H1 (cell line): ENCODE data around the gene CPZ. TPM values are rescaled to one million over a fixed set of nuclear protein-coding genes. Genes with fewer than 3 reads are reported as not detected.

Source experiments
- CTCF ChIA-PET: fragments of 300-600 bp; sonication (Branson Sonifier 250); formaldehyde crosslinking; loops from one replicate; lab custom pipeline; 2021; ENCODE audit not compliant: partially characterized antibody; lab: Charles Lee
- POLR2A ChIA-PET: fragments of 300-600 bp; sonication (Branson Sonifier 250); formaldehyde crosslinking; loops from one replicate; lab custom pipeline; 2021; ENCODE audit warnings: inconsistent platforms; ENCODE audit not compliant: partially characterized antibody; lab: Charles Lee
- DNase-seq, 2 experiments: peaks; one replicate each; pipeline versions ENCODE4 v3.0.0 to v3.0.0-alpha.2; 2010 to 2022; ENCODE audit warnings: low spot score in 2 of 2, low read depth in 1 of 2, mixed read lengths in 1 of 2
- FAIRE-seq: peaks from 2 replicates; lab custom pipeline; 2011; peaks lifted over from hg19 to GRCh38; lab: Jason Lieb, UNC
- H2AFZ ChIP-seq: 2 replicates; pipeline ENCODE4 v1.8.1; 2012; ENCODE audit warnings: low read length, inconsistent platforms
- H2AK5ac ChIP-seq: 2 replicates; pipeline ENCODE4 v1.6.1; 2013; ENCODE audit warnings: low read depth, low read length
- H2BK120ac ChIP-seq: replicated peaks from 2 replicates; pipeline ENCODE3; 2013; ENCODE audit warnings: low read depth, low read length, inconsistent platforms
- H2BK12ac ChIP-seq: 2 replicates; pipeline ENCODE4 v1.6.1; 2013; ENCODE audit warnings: low read depth, low read length
- H2BK15ac ChIP-seq: 2 replicates; pipeline ENCODE4 v1.6.1; 2013; ENCODE audit warnings: low read length
- H2BK20ac ChIP-seq: 2 replicates; pipeline ENCODE4 v1.6.1; 2013; ENCODE audit warnings: low read length
- H2BK5ac ChIP-seq: 2 replicates; pipeline ENCODE4 v1.6.1; 2013; ENCODE audit warnings: low read depth, low read length
- H3K14ac ChIP-seq: 2 replicates; pipeline ENCODE4 v1.6.1; 2013; ENCODE audit warnings: inconsistent platforms; ENCODE audit not compliant: insufficient read length
- H3K18ac ChIP-seq: 2 replicates; pipeline ENCODE4 v1.6.1; 2013; ENCODE audit warnings: low read length; ENCODE audit errors: extremely low read depth
- H3K23ac ChIP-seq: 2 replicates; pipeline ENCODE4 v1.6.1; 2013; ENCODE audit warnings: inconsistent platforms; ENCODE audit not compliant: insufficient read length
- H3K23me2 ChIP-seq: 2 replicates; pipeline ENCODE4 v1.6.1; 2013; ENCODE audit warnings: low read depth, low read length
- H3K27ac ChIP-seq: 2 replicates; pipeline ENCODE4 v1.6.1; 2011; ENCODE audit warnings: low read depth, low read length, inconsistent platforms
- H3K27me3 ChIP-seq, 4 experiments: replicated peaks in 1 of 4; 1 replicate in 1 of 4; 2 replicates in 3 of 4; pipeline versions ENCODE4 v1.6.1 to v1.8.1; 2011 to 2013; ENCODE audit warnings: low read length in 3 of 4, mild to moderate bottlenecking in 3 of 4, inconsistent platforms in 2 of 4, mixed read lengths in 2 of 4, moderate library complexity in 1 of 4; ENCODE audit not compliant: control insufficient read depth in 3 of 4, insufficient read depth in 3 of 4; ENCODE audit errors: extremely low read depth in 1 of 4
- H3K36me3 ChIP-seq, 4 experiments: 2 replicates each; pipeline versions ENCODE4 v1.6.1 to v1.8.1; 2011 to 2013; ENCODE audit warnings: mild to moderate bottlenecking in 4 of 4, low read length in 3 of 4, moderate library complexity in 2 of 4, control low read depth in 1 of 4, inconsistent platforms in 1 of 4; ENCODE audit not compliant: insufficient read depth in 4 of 4, control insufficient read depth in 2 of 4
- H3K4ac ChIP-seq: replicated peaks from 2 replicates; pipeline ENCODE3; 2013; ENCODE audit warnings: low read length, low read depth, mixed read lengths, inconsistent platforms; ENCODE audit not compliant: insufficient read length
- H3K4me1 ChIP-seq, 4 experiments: replicated peaks in 1 of 4; 1 replicate in 1 of 4; 2 replicates in 3 of 4; pipeline versions ENCODE4 v1.6.1 to v1.8.1; 2011 to 2013; ENCODE audit warnings: low read length in 3 of 4, inconsistent platforms in 2 of 4, mixed read lengths in 1 of 4; ENCODE audit not compliant: insufficient read depth in 4 of 4, control insufficient read depth in 3 of 4
- H3K4me2 ChIP-seq, 2 experiments: 2 replicates each; pipeline versions ENCODE4 v1.6.1 to v1.8.1; 2011 to 2013; ENCODE audit warnings: low read depth in 2 of 2, low read length in 2 of 2, control low read depth in 1 of 2, inconsistent platforms in 1 of 2, mild to moderate bottlenecking in 1 of 2; ENCODE audit not compliant: insufficient read depth in 1 of 2
- H3K4me3 ChIP-seq, 4 experiments: fragments of 200-600, 300-600 bp in 1 of 4; sonication (generic), shearing (Covaris generic), sonication (Bioruptor Twin) in 1 of 4; 2 replicates each; pipeline versions ENCODE4 v1.5.1 to v1.8.1; 2011 to 2016; ENCODE audit warnings: low read length in 4 of 4, low read depth in 3 of 4, control low read depth in 2 of 4, inconsistent platforms in 2 of 4, mild to moderate bottlenecking in 2 of 4, mixed read lengths in 1 of 4, moderate library complexity in 1 of 4; ENCODE audit not compliant: insufficient read depth in 2 of 4; ENCODE audit errors: extremely low read depth in 1 of 4
- H3K56ac ChIP-seq: replicated peaks from 2 replicates; pipeline ENCODE3; 2013; ENCODE audit warnings: low read depth, mild to moderate bottlenecking, mixed read lengths, low read length, inconsistent platforms; ENCODE audit not compliant: insufficient read length
- H3K79me1 ChIP-seq: 2 replicates; pipeline ENCODE4 v1.6.1; 2013; ENCODE audit warnings: low read depth, low read length, control low read depth
- H3K79me2 ChIP-seq, 2 experiments: 2 replicates each; pipeline versions ENCODE4 v1.6.1 to v1.8.1; 2012 to 2013; ENCODE audit warnings: low read length in 2 of 2, mild to moderate bottlenecking in 2 of 2, inconsistent platforms in 1 of 2; ENCODE audit not compliant: insufficient read depth in 2 of 2, control insufficient read depth in 1 of 2
- H3K9ac ChIP-seq, 4 experiments: replicated peaks in 1 of 4; 1 replicate in 1 of 4; 2 replicates in 3 of 4; pipeline versions ENCODE4 v1.6.1 to v1.8.1; 2011 to 2013; ENCODE audit warnings: low read depth in 3 of 4, low read length in 3 of 4, control low read depth in 2 of 4, mild to moderate bottlenecking in 2 of 4, moderate library complexity in 2 of 4, inconsistent platforms in 1 of 4; ENCODE audit errors: extremely low read depth in 1 of 4
- H3K9me3 ChIP-seq, 2 experiments: 2 replicates each; pipeline versions ENCODE4 v1.6.1 to v1.8.1; 2012 to 2013; ENCODE audit warnings: mild to moderate bottlenecking in 2 of 2, moderate library complexity in 2 of 2, control low read depth in 1 of 2, inconsistent platforms in 1 of 2, low read depth in 1 of 2, low read length in 1 of 2, mixed read lengths in 1 of 2; ENCODE audit not compliant: insufficient read depth in 2 of 2
- H4K20me1 ChIP-seq, 2 experiments: replicated peaks in 1 of 2; 2 replicates each; pipeline versions ENCODE3 to v1.8.1; 2011 to 2013; ENCODE audit warnings: inconsistent platforms in 2 of 2, low read length in 2 of 2, mild to moderate bottlenecking in 1 of 2; ENCODE audit not compliant: insufficient read depth in 2 of 2, control insufficient read depth in 1 of 2
- H4K5ac ChIP-seq: 2 replicates; pipeline ENCODE4 v1.6.1; 2013; ENCODE audit warnings: low read length, low read depth, mixed read lengths, inconsistent platforms; ENCODE audit not compliant: insufficient read length
- H4K8ac ChIP-seq: 2 replicates; pipeline ENCODE4 v1.8.0; 2013; ENCODE audit warnings: mild to moderate bottlenecking, moderate library complexity, low read length, inconsistent platforms; ENCODE audit not compliant: insufficient read depth; ENCODE audit errors: extremely low read depth
- H4K91ac ChIP-seq: replicated peaks from 2 replicates; pipeline ENCODE3; 2013; ENCODE audit warnings: low read length, mixed read lengths, inconsistent platforms; ENCODE audit not compliant: insufficient read length
- BCL11A ChIP-seq, 2 experiments: IDR thresholded peaks; one replicate each; pipeline ENCODE4 v1.6.1; 2011; ENCODE audit warnings: low read depth in 2 of 2, low read length in 2 of 2, mild to moderate bottlenecking in 2 of 2
- BRCA1 ChIP-seq: IDR thresholded peaks from 2 replicates; pipeline ENCODE4 v1.6.1; 2012; ENCODE audit warnings: low read depth, low read length, improper control_type of control experiment
- CTBP2 ChIP-seq: IDR thresholded peaks from 2 replicates; pipeline ENCODE4 v1.7.0; 2011; ENCODE audit warnings: borderline replicate concordance, mild to moderate bottlenecking, moderate library complexity, mixed read lengths, low read length; ENCODE audit not compliant: insufficient read depth, insufficient read length
- EGR1 ChIP-seq: IDR thresholded peaks from 2 replicates; pipeline ENCODE4 v1.6.1; 2011; ENCODE audit warnings: low read depth, low read length, borderline replicate concordance
- GTF2F1 ChIP-seq: IDR thresholded peaks from 2 replicates; pipeline ENCODE4 v1.6.1; 2012; ENCODE audit warnings: low read depth, low read length, improper control_type of control experiment, borderline replicate concordance
- KDM1A ChIP-seq: fragments of 200-600, 300-600 bp; sonication (generic); IDR thresholded peaks from 2 replicates; pipeline ENCODE4 v1.7.1; 2016; ENCODE audit warnings: mild to moderate bottlenecking, low read length, borderline replicate concordance
- SIRT6 ChIP-seq: IDR thresholded peaks from one replicate; pipeline ENCODE4 v1.7.1; 2012; ENCODE audit warnings: low read length, inconsistent platforms
- SRF ChIP-seq: IDR thresholded peaks from 2 replicates; pipeline ENCODE4 v1.6.1; 2011; ENCODE audit warnings: mild to moderate bottlenecking, low read depth, low read length, moderate library complexity
- TAF1 ChIP-seq: IDR thresholded peaks from 2 replicates; pipeline ENCODE4 v1.6.1; 2011; ENCODE audit warnings: mild to moderate bottlenecking, low read depth, low read length
- YY1 ChIP-seq: IDR thresholded peaks from 2 replicates; pipeline ENCODE4 v1.6.1; 2011; ENCODE audit warnings: low read depth, mild to moderate bottlenecking, low read length
- ZNF274 ChIP-seq: IDR thresholded peaks from 2 replicates; pipeline ENCODE4 v1.7.0; 2012; ENCODE audit warnings: low read length, borderline replicate concordance; ENCODE audit errors: extremely low read depth
- WGBS, 2 experiments: shearing (Covaris generic) in 1 of 2; methylation state at CpG; one replicate each; pipeline versions ENCODE4 v1.1.6 to v1.1.7; 2013 to 2015; ENCODE audit warnings: low lambda C conversion rate in 2 of 2, mixed read lengths in 2 of 2, inconsistent platforms in 1 of 2, low coverage in 1 of 2, missing lambda C conversion rate in 1 of 2; ENCODE audit not compliant: insufficient replicate concordance in 2 of 2, insufficient coverage in 1 of 2, insufficient read length in 1 of 2; ENCODE audit errors: extremely low coverage in 1 of 2, missing lambda C conversion rate in 1 of 2; 5-methylcytosine and 5-hydroxymethylcytosine counted together
- polyA plus RNA-seq, 7 experiments: library from polyadenylated mRNA; depleted of rRNA in 3 of 7; stranded (reverse) in 5 of 7; unstranded in 2 of 7; fragments of >200 nt in 5 of 7; fragments of 200-250 nt in 2 of 7; gene quantifications; 1 replicate in 5 of 7; 2 replicates in 1 of 7; 4 replicates in 1 of 7; pipeline versions ENCODE4 v1.2.1 to v1.2.3, GENCODE V29; 2011 to 2013; ENCODE audit warnings: missing spikeins in 2 of 7, mixed read lengths in 2 of 7
- total RNA-seq: library from RNA; stranded (reverse); fragmentation: NEBNext Ultra II Directional; extraction: Animal tissue kit (Norgen Biotek cat#: 25700); gene quantifications from 2 replicates; pipeline ENCODE4 v1.2.1, GENCODE V29; 2021

The CPZ gene
- total and polyA plus RNA-seq, 2 of the 8 experiments (the other 6 are each of a cell fraction or from before 2014, with no cell fraction given), result 28.8 to 40.7 TPM

DNA sequence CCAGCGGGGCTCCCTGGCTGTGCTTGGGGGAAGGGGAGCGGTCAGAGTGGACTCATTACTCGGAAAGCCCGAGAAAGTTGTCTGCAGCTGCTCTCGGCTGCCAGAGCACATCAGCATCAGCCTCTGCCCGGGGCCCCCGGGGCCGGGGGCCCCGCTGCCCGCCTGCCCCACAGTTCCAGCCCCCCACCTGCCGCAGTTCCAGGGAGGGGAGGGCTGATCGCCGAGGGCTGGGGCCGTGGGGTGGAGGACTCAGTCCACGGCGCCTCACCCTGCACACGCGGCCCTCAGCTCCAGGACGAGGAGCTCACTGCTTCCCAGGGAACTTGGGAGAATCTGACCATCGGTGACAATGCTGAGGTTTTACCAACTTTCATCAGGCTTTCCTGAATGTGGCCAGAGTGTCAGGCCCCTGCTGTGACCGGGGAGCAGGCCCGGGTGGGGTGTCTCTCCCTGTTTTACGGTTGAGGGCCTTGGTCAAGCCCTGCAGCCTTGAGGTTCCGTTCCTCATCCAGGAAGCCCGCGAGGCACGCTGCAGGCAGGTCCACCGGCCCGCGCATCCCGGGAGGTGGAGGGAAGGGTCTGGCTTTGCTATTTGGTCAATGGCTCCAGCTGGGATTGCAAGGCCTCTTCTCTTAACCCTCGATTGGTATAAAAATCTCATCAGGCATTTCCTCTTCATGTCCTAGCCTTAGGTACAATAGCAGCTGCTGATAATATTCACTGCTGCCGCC, 57.2 kb downstream of the CPZ start:
- CTCF ChIA-PET, result interaction anchor here (0.6 to 0.7 kb wide), 2 partner anchors 14 to 38 kb away, joined by 3 read pairs; no protein-coding TSS in a partner anchor
- Histone ChIP-seq H3K4ac (no peak overlapping the region), H4K91ac (no peak overlapping the region), H3K18ac (no peak overlapping the region), H2BK12ac (no peak overlapping the region), H3K23me2 (no peaks in the 10 kb centered on the region), H2BK120ac (no peak overlapping the region), H4K8ac (peak overlapping the region; percentile 14; the same call in 1 of the 2 replicates), H3K56ac (no peak overlapping the region), H3K14ac (no peak overlapping the region), H3K4me2 (no peak overlapping the region), H2AFZ (no peak overlapping the region), H3K27me3 (no peaks in the 10 kb centered on the region; a peak in 1 of 7 replicates), H2BK20ac (no peak overlapping the region), H3K23ac (no peak overlapping the region), H2BK15ac (no peak overlapping the region), H2AK5ac (no peak overlapping the region), H3K27ac (no peak overlapping the region), H3K9me3 (no peaks in the 10 kb centered on the region), H3K4me1 (peaks cover 0 to 6% (median 0%) of the 10 kb centered on the region in 4 experiments; a peak in 1 of 7 replicates), H2BK5ac (no peak overlapping the region), H3K79me1 (no peaks in the 10 kb centered on the region), H4K5ac (no peak overlapping the region), H3K9ac (no peak overlapping the region), H4K20me1 (no peaks in the 10 kb centered on the region), H3K4me3 (no peak overlapping the region), H3K79me2 (no peaks in the 10 kb centered on the region), H3K36me3 (no peaks in the 10 kb centered on the region)
- WGBS, 2 experiments, result 82% methylated on average over 29 of the region's 33 CpGs; no CpG with 5 or more reads in 1 of the 2 experiments
- POLR2A ChIA-PET, result no interaction called here
- FAIRE-seq (no peak), DNase-seq (peak in 1 of 2 experiments; percentile 45)
- TF ChIP-seq BRCA1 (no peak), TAF1 (no peak), SIRT6 (no peak), BCL11A (IDR thresholded peaks at IDR 0.05; ENCODE audit: low read depth in 2 of 2, low read length in 2 of 2) (no peak), EGR1 (no peak), YY1 (no peak), KDM1A (no peak), SRF (no peak), CTBP2 (no peak), GTF2F1 (no peak), ZNF274 (no peak)
